Activated CD8-positive, alpha-beta memory T cell treated with anti-CD3 and anti-CD28 coated beads, Interleukin-2, amount 10 ng/mL, durations not matched to agents 7 days and 5 days (primary cell): ENCODE data around the gene RTL10. TPM values are rescaled to one million over a fixed set of nuclear protein-coding genes. Genes with fewer than 3 reads are reported as not detected.

ENCODE experiments used
- ATAC-seq: fragments of 150-1000 bp; cut with Tn5 transposase; one replicate; pipeline ENCODE4 v1.10.0; 2021; ENCODE audit warnings: moderate library complexity
- CTCF ChIA-PET: fragments of 350-600 bp; sonication (Branson Sonifier 250); formaldehyde crosslinking; loops from one replicate; lab custom pipeline; 2021; ENCODE audit warnings: antibody characterized with exemption; lab: Charles Lee
- DNase-seq: peaks from one replicate; pipeline ENCODE4 v3.0.0-alpha.2; 2020
- H3K27ac Mint-ChIP-seq: one replicate; pipeline ENCODE4 v1.8.0; 2021; ENCODE audit warnings: mild to moderate bottlenecking, mixed read lengths
- H3K27me3 Mint-ChIP-seq: one replicate; pipeline ENCODE4 v1.8.0; 2021; ENCODE audit warnings: mixed read lengths
- H3K36me3 Mint-ChIP-seq: one replicate; pipeline ENCODE4 v1.8.0; 2021; ENCODE audit warnings: mild to moderate bottlenecking, mixed read lengths
- H3K4me1 Mint-ChIP-seq: one replicate; pipeline ENCODE4 v1.8.0; 2021; ENCODE audit warnings: mixed read lengths
- H3K4me3 Mint-ChIP-seq: one replicate; pipeline ENCODE4 v1.8.0; 2021; ENCODE audit warnings: mild to moderate bottlenecking, moderate library complexity, mixed read lengths
- H3K9me3 Mint-ChIP-seq: one replicate; pipeline ENCODE4 v1.8.0; 2022; ENCODE audit warnings: low read depth, mixed read lengths
- total RNA-seq, 2 experiments: library from RNA; stranded (reverse); gene quantifications; one replicate each; pipeline ENCODE4 v1.2.3, GENCODE V29; 2021

RTL10 gene
- total RNA-seq, 2 experiments from 2014 or later: 12.8 to 15.9 TPM

- Mint-ChIP-seq H3K4me1 (no peaks in the 10 kb centered on the region), H3K4me3 (no peak overlapping the region), H3K9me3 (no peaks in the 10 kb centered on the region), H3K36me3 (no peaks in the 10 kb centered on the region), H3K27ac (no peak overlapping the region), H3K27me3 (no peaks in the 10 kb centered on the region)
- DNase-seq: peak; percentile 26
- ATAC-seq: no peak
- CTCF ChIA-PET: interaction anchor here (1.3 kb wide), 1 partner anchor 91 kb away, joined by 3 read pairs; no protein-coding TSS in a partner anchor
Observed at GRCh38 chr22:19821523-19822300, 33.0 kb downstream of the RTL10 start.

GRCh38 chr22:19820880-19821522, 33.7 kb downstream of the RTL10 start:
- Mint-ChIP-seq H3K4me3 (no peak overlapping the region), H3K27ac (no peak overlapping the region), H3K27me3 (no peaks in the 10 kb centered on the region), H3K4me1 (no peaks in the 10 kb centered on the region), H3K36me3 (no peaks in the 10 kb centered on the region), H3K9me3 (no peaks in the 10 kb centered on the region)
- ATAC-seq: no peak
- CTCF ChIA-PET: interaction anchor here (1.7 kb wide), 1 partner anchor 89 kb away, joined by 6 read pairs; no protein-coding TSS in a partner anchor
- DNase-seq: peak; percentile 31

GRCh38 chr22:19819911-19820879, 34.5 kb downstream of the RTL10 start:
- Mint-ChIP-seq H3K36me3 (no peaks in the 10 kb centered on the region), H3K27ac (no peak overlapping the region), H3K9me3 (no peaks in the 10 kb centered on the region), H3K4me1 (no peaks in the 10 kb centered on the region), H3K4me3 (no peak overlapping the region), H3K27me3 (no peaks in the 10 kb centered on the region)
- ATAC-seq (no peak), DNase-seq (peak; percentile 33)
- CTCF ChIA-PET: interaction anchor here (1.7 kb wide), 1 partner anchor 90 kb away, joined by 6 read pairs; no protein-coding TSS in a partner anchor

GRCh38 chr22:19819208-19819910, 35.3 kb downstream of the RTL10 start:
- DNase-seq (peak; percentile 33), ATAC-seq (no peak)
- no peaks in the 10 kb centered on the region for H3K9me3 Mint-ChIP-seq
- H3K27ac Mint-ChIP-seq: no peak overlapping the region
- H3K4me1 Mint-ChIP-seq: no peaks in the 10 kb centered on the region
- CTCF ChIA-PET: interaction anchor here (1.7 kb wide), 1 partner anchor 91 kb away, joined by 6 read pairs; no protein-coding TSS in a partner anchor
- H3K27me3 Mint-ChIP-seq: no peaks in the 10 kb centered on the region
- H3K4me3 Mint-ChIP-seq: no peak overlapping the region
- no peaks in the 10 kb centered on the region for H3K36me3 Mint-ChIP-seq

GRCh38 chr22:19818324-19819207, 36.1 kb downstream of the RTL10 start:
- no peaks in the 10 kb centered on the region for H3K36me3 Mint-ChIP-seq
- CTCF ChIA-PET: interaction anchor here (1.5 kb wide), 1 partner anchor 92 kb away, joined by 5 read pairs; no protein-coding TSS in a partner anchor
- ATAC-seq (no peak), DNase-seq (peak; percentile 25)
- no peak overlapping the region for H3K27ac Mint-ChIP-seq
- H3K9me3 Mint-ChIP-seq: no peaks in the 10 kb centered on the region
- no peak overlapping the region for H3K4me3 Mint-ChIP-seq
- H3K4me1 Mint-ChIP-seq: no peaks in the 10 kb centered on the region
- no peaks in the 10 kb centered on the region for H3K27me3 Mint-ChIP-seq

GRCh38 chr22:19816372-19817119, 38.1 kb downstream of the RTL10 start:
- Mint-ChIP-seq H3K27ac (no peak overlapping the region), H3K36me3 (no peaks in the 10 kb centered on the region), H3K9me3 (no peaks in the 10 kb centered on the region), H3K4me1 (no peaks in the 10 kb centered on the region), H3K4me3 (no peak overlapping the region), H3K27me3 (no peaks in the 10 kb centered on the region)
- CTCF ChIA-PET: interaction anchor here (1.5 kb wide), 1 partner anchor 94 kb away, joined by 5 read pairs; no protein-coding TSS in a partner anchor
- ATAC-seq: no peak
- DNase-seq: peak; percentile 15

GRCh38 chr22:19815823-19816290, 38.8 kb downstream of the RTL10 start:
- Mint-ChIP-seq H3K36me3 (no peaks in the 10 kb centered on the region), H3K27me3 (no peaks in the 10 kb centered on the region), H3K4me1 (no peaks in the 10 kb centered on the region), H3K4me3 (no peak overlapping the region), H3K27ac (no peak overlapping the region), H3K9me3 (no peaks in the 10 kb centered on the region)
- ATAC-seq (no peak), DNase-seq (peak; percentile 31)
- CTCF ChIA-PET: no interaction called here

GRCh38 chr22:19815093-19815822, 39.4 kb downstream of the RTL10 start:
- H3K27me3 Mint-ChIP-seq: no peaks in the 10 kb centered on the region
- ATAC-seq: no peak
- no peaks in the 10 kb centered on the region for H3K4me1 Mint-ChIP-seq
- no peaks in the 10 kb centered on the region for H3K36me3 Mint-ChIP-seq
- DNase-seq: peak; percentile 37
- no peaks in the 10 kb centered on the region for H3K9me3 Mint-ChIP-seq
- no peak overlapping the region for H3K27ac Mint-ChIP-seq
- CTCF ChIA-PET: interaction anchor here (1.2 kb wide), 1 partner anchor 20 kb away, joined by 4 read pairs; no protein-coding TSS in a partner anchor
- H3K4me3 Mint-ChIP-seq: no peak overlapping the region

GRCh38 chr22:19814428-19814827, 40.2 kb downstream of the RTL10 start:
- peak; percentile 16 for DNase-seq
- CTCF ChIA-PET: interaction anchor here (1.2 kb wide), 1 partner anchor 21 kb away, joined by 4 read pairs; no protein-coding TSS in a partner anchor
- no peaks in the 10 kb centered on the region for H3K4me1 Mint-ChIP-seq

GRCh38 chr22:19812910-19813309, 41.8 kb downstream of the RTL10 start:
- Mint-ChIP-seq H3K4me3 (no peak overlapping the region), H3K4me1 (no peaks in the 10 kb centered on the region), H3K27me3 (no peaks in the 10 kb centered on the region), H3K9me3 (no peaks in the 10 kb centered on the region), H3K36me3 (no peaks in the 10 kb centered on the region), H3K27ac (no peak overlapping the region)
- DNase-seq: peak; percentile 31
- CTCF ChIA-PET: no interaction called here
- ATAC-seq: no peak

More at GRCh38 chr22:19814428-19814827, 40.2 kb downstream of the RTL10 start:
- Mint-ChIP-seq H3K36me3 (no peaks in the 10 kb centered on the region), H3K27me3 (no peaks in the 10 kb centered on the region), H3K4me3 (no peak overlapping the region), H3K9me3 (no peaks in the 10 kb centered on the region), H3K27ac (no peak overlapping the region)
- no peak for ATAC-seq
